ENCODE data around the gene TOB1.

TOB1 gene

DNA sequence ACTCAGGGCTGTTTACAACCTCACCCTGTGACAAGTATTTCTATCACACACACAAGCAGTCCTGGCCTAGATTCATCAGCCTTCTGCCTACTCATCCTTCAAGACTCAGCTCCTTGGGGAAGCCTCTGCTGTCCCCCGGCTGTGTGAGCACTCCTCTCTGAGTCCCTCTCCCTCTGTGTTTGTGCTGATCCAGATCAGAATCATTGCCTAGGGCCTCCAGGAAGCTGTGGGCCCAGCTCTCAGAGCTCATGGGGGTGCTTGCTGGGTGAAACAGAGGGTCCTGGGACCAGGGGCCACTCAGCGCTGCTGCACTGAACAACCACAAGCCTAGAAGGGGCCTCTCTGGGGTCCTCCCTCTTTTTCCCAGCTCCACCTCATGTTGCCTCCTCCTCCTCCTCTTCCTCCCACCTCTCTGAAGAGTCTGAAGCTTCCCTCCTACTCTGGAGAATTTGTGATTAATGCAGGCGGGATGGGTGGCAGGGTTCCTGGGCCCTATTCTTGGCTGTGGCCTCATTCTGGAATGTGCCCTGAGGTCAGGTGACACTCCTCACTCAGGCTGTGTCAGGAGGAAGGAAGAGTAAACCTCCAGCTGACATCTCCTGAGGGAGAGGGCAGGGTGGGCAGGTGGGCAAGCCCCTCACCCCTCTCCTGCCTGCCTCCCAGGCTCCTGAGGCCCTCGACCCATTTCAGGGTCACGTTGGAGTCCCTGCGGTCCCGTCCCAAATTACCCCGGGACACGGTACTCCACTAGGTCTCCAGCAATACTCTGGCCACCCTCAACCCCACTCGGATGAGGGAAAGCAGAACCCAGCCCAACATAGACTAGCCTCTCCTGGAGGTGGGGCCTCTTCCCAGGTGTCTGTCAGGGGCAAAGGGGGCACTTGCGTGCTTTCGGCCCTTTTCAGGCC is 20.7 kb downstream of the TOB1 start:
- TF ChIP-seq, protein P1, sequence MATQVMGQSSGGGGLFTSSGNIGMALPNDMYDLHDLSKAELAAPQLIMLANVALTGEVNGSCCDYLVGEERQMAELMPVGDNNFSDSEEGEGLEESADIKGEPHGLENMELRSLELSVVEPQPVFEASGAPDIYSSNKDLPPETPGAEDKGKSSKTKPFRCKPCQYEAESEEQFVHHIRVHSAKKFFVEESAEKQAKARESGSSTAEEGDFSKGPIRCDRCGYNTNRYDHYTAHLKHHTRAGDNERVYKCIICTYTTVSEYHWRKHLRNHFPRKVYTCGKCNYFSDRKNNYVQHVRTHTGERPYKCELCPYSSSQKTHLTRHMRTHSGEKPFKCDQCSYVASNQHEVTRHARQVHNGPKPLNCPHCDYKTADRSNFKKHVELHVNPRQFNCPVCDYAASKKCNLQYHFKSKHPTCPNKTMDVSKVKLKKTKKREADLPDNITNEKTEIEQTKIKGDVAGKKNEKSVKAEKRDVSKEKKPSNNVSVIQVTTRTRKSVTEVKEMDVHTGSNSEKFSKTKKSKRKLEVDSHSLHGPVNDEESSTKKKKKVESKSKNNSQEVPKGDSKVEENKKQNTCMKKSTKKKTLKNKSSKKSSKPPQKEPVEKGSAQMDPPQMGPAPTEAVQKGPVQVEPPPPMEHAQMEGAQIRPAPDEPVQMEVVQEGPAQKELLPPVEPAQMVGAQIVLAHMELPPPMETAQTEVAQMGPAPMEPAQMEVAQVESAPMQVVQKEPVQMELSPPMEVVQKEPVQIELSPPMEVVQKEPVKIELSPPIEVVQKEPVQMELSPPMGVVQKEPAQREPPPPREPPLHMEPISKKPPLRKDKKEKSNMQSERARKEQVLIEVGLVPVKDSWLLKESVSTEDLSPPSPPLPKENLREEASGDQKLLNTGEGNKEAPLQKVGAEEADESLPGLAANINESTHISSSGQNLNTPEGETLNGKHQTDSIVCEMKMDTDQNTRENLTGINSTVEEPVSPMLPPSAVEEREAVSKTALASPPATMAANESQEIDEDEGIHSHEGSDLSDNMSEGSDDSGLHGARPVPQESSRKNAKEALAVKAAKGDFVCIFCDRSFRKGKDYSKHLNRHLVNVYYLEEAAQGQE (IDR thresholded peaks at IDR 0.05; ENCODE audit: insufficient read depth in 1 of 2, low read depth in 2 of 2, low read length in 2 of 2) = no peak

DNA sequence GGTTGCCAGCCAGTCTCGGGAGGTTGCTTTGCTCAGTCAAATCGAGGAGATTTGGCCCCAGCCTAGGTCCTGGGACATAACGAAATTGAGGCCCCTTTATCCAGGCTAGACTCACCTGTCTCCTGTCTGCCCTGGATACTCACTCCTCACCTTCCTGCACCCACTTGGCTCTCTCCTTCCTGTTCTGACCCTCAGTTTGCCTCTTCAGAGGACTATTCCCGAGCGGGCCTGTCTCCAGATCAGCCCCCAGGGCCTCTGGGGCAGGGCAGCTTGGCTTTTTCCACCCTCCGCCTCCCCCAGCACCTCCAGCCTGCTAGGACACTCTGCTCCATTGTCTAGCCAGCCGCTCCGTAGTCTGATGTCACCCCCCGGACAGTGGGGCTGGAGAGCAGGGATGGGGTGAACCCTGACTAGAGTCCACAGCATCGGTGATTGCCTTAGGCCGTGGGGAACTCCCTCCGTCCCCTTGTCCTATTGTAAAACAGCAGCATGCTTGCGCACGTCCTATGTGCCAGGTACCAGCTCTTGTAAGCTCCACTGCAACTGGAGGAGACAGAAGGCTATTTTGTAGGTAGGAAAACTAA is 21.9 kb downstream of the TOB1 start:
- TF ChIP-seq TAF1 (IDR thresholded peaks at IDR 0.05; ENCODE audit: borderline replicate concordance, insufficient read depth, low read length) = no peak

DNA sequence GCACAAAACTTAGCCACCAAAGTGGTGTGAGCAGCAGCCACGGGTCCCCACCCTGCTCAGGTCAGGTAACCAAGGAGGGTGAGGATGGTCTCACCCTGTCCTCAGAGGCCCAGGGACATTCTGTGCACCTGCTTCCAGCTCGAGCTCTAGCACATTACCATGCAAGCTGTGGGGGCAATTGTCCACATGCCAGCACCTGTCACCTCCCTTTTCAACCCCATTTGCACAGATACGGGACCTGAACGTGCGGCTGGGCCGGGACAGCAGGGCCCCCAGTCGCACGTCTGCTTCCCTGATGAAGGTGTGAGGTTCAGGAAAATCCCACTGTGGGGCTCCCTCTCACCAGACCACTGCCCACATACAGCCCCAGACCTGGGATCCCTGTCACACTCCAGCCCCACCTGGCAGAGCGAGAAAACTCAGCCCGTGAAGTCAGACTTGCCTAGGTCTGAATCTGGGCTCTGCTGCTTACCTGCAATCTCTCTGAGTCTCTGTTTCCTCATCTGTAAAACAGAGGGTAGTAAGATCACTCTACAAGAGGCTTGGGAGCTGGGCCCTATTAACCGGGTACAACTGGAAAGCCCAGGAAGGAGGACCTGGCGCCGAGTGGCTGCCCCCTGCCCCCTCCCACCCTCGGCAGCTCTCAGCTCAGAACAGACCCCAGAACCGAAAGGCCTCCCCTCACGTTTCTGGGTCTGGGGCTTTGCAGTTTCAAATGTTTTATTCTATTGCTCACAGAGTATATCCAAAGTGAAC is 22.8 kb downstream of the TOB1 start:
- TF ChIP-seq TAF1 (IDR thresholded peaks at IDR 0.05; ENCODE audit: borderline replicate concordance, insufficient read depth, low read length) = no peak
- TF ChIP-seq POLR2AphosphoS5 (IDR thresholded peaks at IDR 0.05; ENCODE audit: low read depth, low read length) = no peak
- TF ChIP-seq, protein P1 (IDR thresholded peaks at IDR 0.05; ENCODE audit: insufficient read depth in 1 of 2, low read depth in 2 of 2, low read length in 2 of 2) = no peak
- no peak for TF ChIP-seq FOXP2 (optimal IDR thresholded peaks at IDR 0.05; ENCODE audit: borderline replicate concordance, extremely low read depth, extremely low read length, insufficient read depth)
- no peak for TF ChIP-seq SIN3A (IDR thresholded peaks at IDR 0.05; ENCODE audit: borderline replicate concordance, insufficient read depth, low read length)

DNA sequence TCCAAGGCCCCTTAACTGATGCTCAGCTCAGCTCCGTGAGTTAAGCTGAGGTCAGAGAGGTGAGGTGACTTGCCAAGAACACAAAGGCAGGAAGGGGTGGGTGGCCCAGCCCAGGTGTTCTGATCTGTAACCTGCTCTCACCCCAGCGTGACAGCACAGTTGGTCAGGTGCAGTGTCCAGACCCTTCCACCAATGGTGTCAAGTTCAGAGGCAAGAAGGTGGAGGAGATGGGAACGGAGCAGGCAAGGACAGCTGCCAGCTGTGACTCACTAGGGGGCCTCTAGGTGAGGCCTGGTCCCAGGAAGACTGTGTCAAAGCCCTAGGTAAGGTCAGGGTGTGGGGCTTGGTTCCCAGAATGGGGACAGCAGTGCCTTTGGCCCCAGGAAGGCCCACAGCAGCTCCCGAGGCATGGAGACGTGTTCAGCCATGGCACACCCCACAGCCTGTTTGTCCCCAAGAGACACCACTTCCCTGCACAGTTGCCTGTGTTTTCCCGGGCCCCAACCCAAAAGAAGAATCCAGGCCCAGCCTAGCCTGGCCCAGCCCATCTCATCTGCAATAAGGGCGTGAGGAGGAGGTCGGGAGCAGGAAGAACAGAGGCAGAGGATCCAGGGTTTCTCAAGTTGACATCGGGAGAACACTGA is 23.5 kb downstream of the TOB1 start:
- TF ChIP-seq TAF1 (IDR thresholded peaks at IDR 0.05; ENCODE audit: borderline replicate concordance, insufficient read depth, low read length) (no peak), POLR2AphosphoS5 (IDR thresholded peaks at IDR 0.05; ENCODE audit: low read depth, low read length) (no peak), FOXP2 (optimal IDR thresholded peaks at IDR 0.05; ENCODE audit: borderline replicate concordance, extremely low read depth, extremely low read length, insufficient read depth) (no peak), SIN3A (IDR thresholded peaks at IDR 0.05; ENCODE audit: borderline replicate concordance, insufficient read depth, low read length) (no peak)
- TF ChIP-seq, protein P1 (IDR thresholded peaks at IDR 0.05; ENCODE audit: insufficient read depth in 1 of 2, low read depth in 2 of 2, low read length in 2 of 2) = no peak

DNA sequence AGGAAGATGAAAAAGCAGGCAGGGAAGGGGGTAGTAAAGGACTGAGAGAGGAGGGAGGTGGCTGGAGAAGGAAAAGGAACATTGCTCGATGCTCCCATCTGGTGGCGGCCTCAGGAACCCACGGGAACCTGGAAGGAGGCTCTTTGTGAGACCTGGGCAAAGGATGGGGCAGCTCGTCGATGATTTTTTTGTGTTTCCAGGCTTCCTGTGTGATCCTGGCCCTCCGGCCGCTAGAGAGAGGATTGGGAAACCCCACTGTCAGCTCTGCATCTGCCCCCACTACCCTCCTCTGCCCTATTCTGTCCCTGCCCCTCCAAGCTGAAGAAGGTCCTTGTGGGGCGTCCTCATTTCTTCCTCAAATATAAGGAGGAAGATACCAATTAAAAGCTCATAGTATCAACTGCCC is 24.2 kb downstream of the TOB1 start:
- TF ChIP-seq, protein P1 (IDR thresholded peaks at IDR 0.05; ENCODE audit: insufficient read depth in 1 of 2, low read depth in 2 of 2, low read length in 2 of 2) = no peak
